ENCODE data around the gene KRT75. TPM values are rescaled to one million over a fixed set of nuclear protein-coding genes. Genes with fewer than 3 reads are reported as not detected.

Gene KRT75
- total RNA-seq, 2 donors from 2014 or later, result 0.10 TPM; not detected in 1

- no peak for TF ChIP-seq CTCF (IDR thresholded peaks at IDR 0.05)
- no peak for DNase-seq
- Histone ChIP-seq H3K4me3 (no peak overlapping the region), H3K27ac (no peak overlapping the region), H3K9me3 (no peaks in the 10 kb centered on the region), H3K27me3 (no peaks in the 10 kb centered on the region), H3K9ac (ENCODE audit: low read depth in 2 of 2, low read length in 2 of 2) (no peak overlapping the region), H3K4me1 (no peaks in the 10 kb centered on the region), H3K36me3 (no peaks in the 10 kb centered on the region)
- intact Hi-C loops (cut with DNase I), result no loop called here
These were observed 2.0 kb upstream of the KRT75 start for GRCh38 chr12:52436000-52436827.

GRCh38 chr12:52435659-52435999, 1.5 kb upstream of the KRT75 start:
- H3K4me3 ChIP-seq, result no peak overlapping the region

GRCh38 chr12:52434760-52435530, 774 bp upstream of the KRT75 start:
- H3K27ac ChIP-seq, result no peak overlapping the region
- no peaks in the 10 kb centered on the region for H3K4me1 ChIP-seq
- intact Hi-C loops (cut with DNase I), result no loop called here
- H3K4me3 ChIP-seq, result no peak overlapping the region
- H3K27me3 ChIP-seq, result no peaks in the 10 kb centered on the region
- DNase-seq, result no peak
- no peak overlapping the region for H3K9ac ChIP-seq (ENCODE audit: low read depth in 2 of 2, low read length in 2 of 2)
- TF ChIP-seq CTCF (IDR thresholded peaks at IDR 0.05), result no peak
- H3K36me3 ChIP-seq, result no peaks in the 10 kb centered on the region
- H3K9me3 ChIP-seq, result no peaks in the 10 kb centered on the region

More at GRCh38 chr12:52435659-52435999, 1.5 kb upstream of the KRT75 start:
- Histone ChIP-seq H3K9me3 (no peaks in the 10 kb centered on the region), H3K4me1 (no peaks in the 10 kb centered on the region), H3K27ac (no peak overlapping the region), H3K36me3 (no peaks in the 10 kb centered on the region), H3K9ac (ENCODE audit: low read depth in 2 of 2, low read length in 2 of 2) (no peak overlapping the region), H3K27me3 (no peaks in the 10 kb centered on the region)
- no peak for TF ChIP-seq CTCF (IDR thresholded peaks at IDR 0.05)
- intact Hi-C loops (cut with DNase I), result no loop called here
- no peak for DNase-seq

- H3K36me3 ChIP-seq, result no peaks in the 10 kb centered on the region
- H3K9ac ChIP-seq (ENCODE audit: low read depth in 2 of 2, low read length in 2 of 2), result no peak overlapping the region
- no peaks in the 10 kb centered on the region for H3K4me1 ChIP-seq
- no peaks in the 10 kb centered on the region for H3K27me3 ChIP-seq
- H3K4me3 ChIP-seq, result no peak overlapping the region
- no peak for DNase-seq
- H3K9me3 ChIP-seq, result no peaks in the 10 kb centered on the region
- intact Hi-C loops (cut with DNase I), result no loop called here
- no peak for TF ChIP-seq CTCF (IDR thresholded peaks at IDR 0.05)
- H3K27ac ChIP-seq, result no peak overlapping the region
These were observed 580 bp downstream of the KRT75 start for GRCh38 chr12:52433501-52434080.

GRCh38 chr12:52432559-52433207, 1.5 kb downstream of the KRT75 start:
- Histone ChIP-seq H3K27me3 (no peaks in the 10 kb centered on the region), H3K9ac (ENCODE audit: low read depth in 2 of 2, low read length in 2 of 2) (no peak overlapping the region), H3K4me1 (no peaks in the 10 kb centered on the region), H3K4me3 (no peak overlapping the region), H3K9me3 (no peaks in the 10 kb centered on the region), H3K27ac (no peak overlapping the region), H3K36me3 (no peaks in the 10 kb centered on the region)
- TF ChIP-seq CTCF (IDR thresholded peaks at IDR 0.05), result no peak
- intact Hi-C loops (cut with DNase I), result no loop called here
- DNase-seq, result no peak

All from colonic mucosa (tissue), 4 donors.